Esophagus squamous epithelium (tissue), 5 donors: ENCODE data around the gene RERE. TPM values are rescaled to one million over a fixed set of nuclear protein-coding genes. Genes with fewer than 3 reads are reported as not detected.

ENCODE experiments used
- DNase-seq: peaks from one replicate; lab custom pipeline; 2025; lab: John Stamatoyannopoulos, UW
- H3K27ac ChIP-seq, 4 donors: fragments of 200-600 bp; sonication (generic); one replicate each; pipeline ENCODE4 v1.5.1; 2016 to 2019; ENCODE audit warnings: mild to moderate bottlenecking in 1 of 4
- H3K27me3 ChIP-seq, 4 donors: fragments of 200-600 bp; sonication (generic); 1 replicate in 3 of 4; 2 replicates in 1 of 4; pipeline versions ENCODE4 v1.5.1 to v1.6.0; 2017 to 2021; ENCODE audit warnings: antibody characterized with exemption in 1 of 4
- H3K36me3 ChIP-seq, 3 donors: fragments of 200-600 bp; sonication (generic); one replicate each; pipeline ENCODE4 v1.5.1; 2016 to 2019
- H3K4me1 ChIP-seq, 3 donors: fragments of 200-600 bp; sonication (generic); one replicate each; pipeline ENCODE4 v1.5.1; 2017 to 2019
- H3K4me3 ChIP-seq, 4 donors: fragments of 200-600 bp; sonication (generic); 1 replicate in 3 of 4; 2 replicates in 1 of 4; pipeline ENCODE4 v1.5.1; 2016 to 2019; ENCODE audit warnings: mild to moderate bottlenecking in 2 of 4, moderate library complexity in 1 of 4
- H3K9me3 ChIP-seq, 3 donors: fragments of 200-600 bp; sonication (generic); one replicate each; pipeline ENCODE4 v1.5.1; 2016 to 2019
- POLR2A ChIP-seq, 4 donors: fragments of 450-650 bp; IDR thresholded peaks; one replicate each; pipeline ENCODE4 v1.6.1; 2017; ENCODE audit warnings: antibody characterized with exemption in 4 of 4, mild to moderate bottlenecking in 4 of 4, moderate library complexity in 3 of 4
- WGBS, 2 donors: methylation state at CpG; one replicate each; pipeline ENCODE4 v1.1.5; 2018; 5-methylcytosine and 5-hydroxymethylcytosine counted together
- intact Hi-C: fragments of 100-400 bp; cut with DNase I; formaldehyde crosslinking; loops from one replicate; pipeline ENCODE4 v1.15.0; 2022
- total RNA-seq, 4 donors: library from RNA; depleted of rRNA; stranded (reverse); fragments of >200 nt; gene quantifications; one replicate each; pipeline ENCODE4 v1.1.0, GENCODE V29; 2016
- TF ChIP-seq, protein P1 (sequence below), 6 experiments: fragments of 450-650 bp in 4 of 6; fragments of 200-600 bp in 2 of 6; sonication (generic) in 2 of 6; IDR thresholded peaks; one replicate each; pipeline ENCODE4 v1.5.1; 2016 to 2019; ENCODE audit warnings: antibody characterized with exemption in 6 of 6, mild to moderate bottlenecking in 4 of 6, moderate library complexity in 4 of 6
- donor health status: DM: yes; HTN: yes; CAD: no.

The RERE gene
- total RNA-seq, 4 donors from 2014 or later = 27.5 to 56.6 (median 32.1) TPM

DNA sequence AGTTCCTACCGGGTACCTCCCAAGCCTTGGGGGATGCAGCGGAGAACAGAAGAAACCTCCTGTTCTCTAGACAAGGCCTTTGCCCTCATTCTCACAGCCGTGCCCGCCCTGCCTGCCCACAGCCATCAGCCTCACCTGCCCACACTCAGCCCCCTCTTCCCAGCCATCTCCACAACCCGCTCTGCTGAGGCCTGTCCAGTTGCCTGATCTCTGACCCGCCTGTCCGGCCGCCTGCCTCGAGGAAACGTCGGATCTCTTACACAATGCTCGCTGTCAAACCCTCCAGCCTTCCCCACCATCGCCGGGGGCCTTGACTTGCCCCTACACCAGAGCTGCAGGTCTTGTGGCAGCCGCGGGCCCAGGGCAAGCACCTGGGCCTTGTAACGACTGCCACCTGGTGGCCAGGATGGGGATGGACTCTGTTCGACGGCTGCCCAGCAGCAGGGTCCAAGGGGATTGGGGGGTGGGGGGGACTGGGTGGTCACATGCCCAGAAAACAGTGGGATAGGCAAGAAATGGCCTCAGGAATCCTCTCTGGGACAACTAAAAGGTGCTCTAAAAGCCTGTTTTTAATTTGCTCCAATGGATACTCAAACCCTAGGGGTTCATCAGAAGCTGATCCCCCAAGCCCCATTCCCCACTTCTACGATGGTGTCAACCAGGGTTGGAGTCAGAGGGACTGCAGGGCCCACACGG is 468.5 kb downstream of the RERE start:
- intact Hi-C loops = no loop called here
- TF ChIP-seq POLR2A (IDR thresholded peaks at IDR 0.05) = no peak
- TF ChIP-seq, protein P1, sequence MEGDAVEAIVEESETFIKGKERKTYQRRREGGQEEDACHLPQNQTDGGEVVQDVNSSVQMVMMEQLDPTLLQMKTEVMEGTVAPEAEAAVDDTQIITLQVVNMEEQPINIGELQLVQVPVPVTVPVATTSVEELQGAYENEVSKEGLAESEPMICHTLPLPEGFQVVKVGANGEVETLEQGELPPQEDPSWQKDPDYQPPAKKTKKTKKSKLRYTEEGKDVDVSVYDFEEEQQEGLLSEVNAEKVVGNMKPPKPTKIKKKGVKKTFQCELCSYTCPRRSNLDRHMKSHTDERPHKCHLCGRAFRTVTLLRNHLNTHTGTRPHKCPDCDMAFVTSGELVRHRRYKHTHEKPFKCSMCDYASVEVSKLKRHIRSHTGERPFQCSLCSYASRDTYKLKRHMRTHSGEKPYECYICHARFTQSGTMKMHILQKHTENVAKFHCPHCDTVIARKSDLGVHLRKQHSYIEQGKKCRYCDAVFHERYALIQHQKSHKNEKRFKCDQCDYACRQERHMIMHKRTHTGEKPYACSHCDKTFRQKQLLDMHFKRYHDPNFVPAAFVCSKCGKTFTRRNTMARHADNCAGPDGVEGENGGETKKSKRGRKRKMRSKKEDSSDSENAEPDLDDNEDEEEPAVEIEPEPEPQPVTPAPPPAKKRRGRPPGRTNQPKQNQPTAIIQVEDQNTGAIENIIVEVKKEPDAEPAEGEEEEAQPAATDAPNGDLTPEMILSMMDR (IDR thresholded peaks at IDR 0.05) = peak; percentile 73 to 92 (median 85)
- Histone ChIP-seq H3K27me3 (peaks cover 0 to 6% (median 0%) of the 10 kb centered on the region in 4 donors), H3K9me3 (no peaks in the 10 kb centered on the region), H3K36me3 (peaks cover 0 to 20% (median 0%) of the 10 kb centered on the region in 3 donors), H3K4me1 (peaks cover 11 to 60% (median 17%) of the 10 kb centered on the region in 3 donors), H3K4me3 (no peak overlapping the region), H3K27ac (no peak overlapping the region)
- DNase-seq = no peak
- WGBS, 2 donors = 17 to 31% methylated on average over 14 to 16 of the region's 21 CpGs

DNA sequence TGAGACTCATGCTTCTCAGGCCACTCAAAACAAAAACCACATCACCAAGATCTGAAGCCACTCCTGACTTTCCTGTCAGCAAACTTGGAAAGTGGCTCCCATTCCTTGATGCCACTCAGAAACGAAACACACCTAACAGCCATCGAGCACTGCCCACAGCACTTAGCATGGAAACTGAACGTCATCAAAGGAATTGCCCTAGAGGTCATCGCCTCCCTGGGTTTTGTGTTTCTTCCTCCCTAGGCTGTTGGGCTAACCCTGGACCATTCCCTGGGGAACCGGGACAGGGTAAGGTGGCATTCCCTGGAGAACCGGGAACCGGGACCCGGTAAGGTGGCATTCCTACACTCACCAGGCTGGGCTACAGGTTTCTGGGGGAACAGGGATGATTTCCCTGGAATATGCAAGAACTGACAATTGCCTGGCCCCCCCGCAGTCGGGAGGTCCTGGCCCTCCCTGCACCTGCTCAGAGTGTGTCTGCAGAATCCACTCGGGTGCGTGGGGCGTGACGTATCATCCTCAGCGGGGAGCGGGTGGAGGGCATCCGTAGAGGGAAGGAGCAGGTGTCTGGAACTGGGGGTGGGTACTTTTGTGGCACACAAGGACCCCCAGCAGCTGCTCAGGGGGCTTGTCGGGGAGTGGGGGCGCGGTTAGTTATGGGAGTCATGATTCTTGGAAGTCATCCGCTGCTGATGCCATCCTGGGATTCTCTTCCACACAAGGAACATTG is 469.2 kb downstream of the RERE start:
- Histone ChIP-seq H3K4me3 (no peak overlapping the region), H3K27ac (no peak overlapping the region), H3K36me3 (peaks cover 0 to 13% (median 0%) of the 10 kb centered on the region in 3 donors), H3K4me1 (peaks cover 15 to 60% (median 21%) of the 10 kb centered on the region in 3 donors), H3K27me3 (peaks cover 0 to 6% (median 0%) of the 10 kb centered on the region in 4 donors), H3K9me3 (no peaks in the 10 kb centered on the region)
- intact Hi-C loops = no loop called here
- 60 to 71% methylated on average over 2 to 14 of the region's 21 CpGs for WGBS, 2 donors
- DNase-seq = no peak
- TF ChIP-seq, protein P1 (IDR thresholded peaks at IDR 0.05) = no peak
- TF ChIP-seq POLR2A (IDR thresholded peaks at IDR 0.05) = no peak

DNA sequence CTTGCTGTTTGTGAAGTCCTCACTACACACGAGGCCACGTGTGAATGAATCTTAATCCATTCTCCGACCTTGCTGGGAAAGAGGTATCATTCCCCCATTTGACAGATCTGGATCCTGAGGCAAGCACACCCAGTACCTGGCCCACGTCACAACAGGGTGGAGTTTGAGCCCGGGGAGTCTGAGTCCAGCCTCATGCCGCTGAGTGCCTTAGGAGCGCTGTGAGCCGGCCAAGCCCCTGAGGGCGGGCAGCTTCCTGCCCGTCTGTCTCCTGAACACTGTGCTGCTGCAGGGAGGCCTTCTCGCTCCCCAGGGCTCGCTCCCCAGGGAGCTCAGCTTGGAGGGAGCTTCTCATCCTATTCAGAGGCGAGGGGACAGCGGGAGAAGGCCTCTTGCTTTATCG is 469.8 kb downstream of the RERE start:
- H3K4me3 ChIP-seq = no peak overlapping the region
- H3K27me3 ChIP-seq = peaks cover 0 to 6% (median 0%) of the 10 kb centered on the region in 4 donors
- no peak for TF ChIP-seq POLR2A (IDR thresholded peaks at IDR 0.05)
- TF ChIP-seq, protein P1 (IDR thresholded peaks at IDR 0.05) = no peak
- intact Hi-C loops = no loop called here
- no peak overlapping the region for H3K27ac ChIP-seq
- H3K4me1 ChIP-seq = peaks cover 19 to 60% (median 21%) of the 10 kb centered on the region in 3 donors
- no peak for DNase-seq
- H3K36me3 ChIP-seq = peaks cover 0 to 8% (median 0%) of the 10 kb centered on the region in 3 donors
- WGBS, 2 donors = 17 to 76% methylated on average over 4 to 5 of the region's 15 CpGs
- H3K9me3 ChIP-seq = no peaks in the 10 kb centered on the region

DNA sequence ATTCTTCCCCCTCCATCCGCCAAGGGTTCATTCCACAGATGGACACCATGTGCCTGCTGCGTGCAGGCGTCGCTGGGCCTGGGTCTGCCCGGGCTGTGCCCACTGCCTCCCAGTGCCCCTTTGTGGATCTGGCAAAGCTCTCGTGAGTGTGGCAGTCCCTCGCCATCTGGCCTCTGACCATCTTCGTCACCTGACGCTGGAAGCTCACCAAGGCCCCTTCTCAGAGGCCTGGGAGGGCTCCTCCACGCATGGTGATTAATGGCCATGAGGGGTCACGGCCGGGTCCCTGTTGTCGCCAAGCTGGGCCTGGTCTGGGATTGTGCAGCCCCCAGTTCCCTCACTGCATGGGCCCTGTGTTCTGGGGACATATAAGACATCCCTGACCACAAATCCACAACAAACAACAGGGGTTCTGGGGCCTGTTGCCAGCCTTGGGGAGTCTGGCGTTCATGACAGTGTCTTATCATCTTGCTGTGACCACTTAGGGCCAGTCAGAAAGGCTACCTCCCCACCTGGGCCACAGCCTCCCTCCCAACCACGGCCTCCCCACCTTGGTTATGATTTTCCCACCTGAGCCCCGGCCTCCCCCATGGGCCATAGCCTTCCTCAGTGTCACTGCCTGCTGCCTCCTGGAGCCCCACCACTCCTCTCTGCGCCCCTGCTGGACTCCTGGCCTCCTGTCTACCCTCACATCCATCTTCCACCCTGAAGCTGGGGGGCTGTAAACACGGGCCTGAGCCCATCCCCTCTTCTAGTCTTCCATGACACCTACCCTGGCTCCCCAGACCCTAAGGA is 471.6 kb downstream of the RERE start:
- Histone ChIP-seq H3K27me3 (peaks cover 0 to 6% (median 0%) of the 10 kb centered on the region in 4 donors), H3K36me3 (no peaks in the 10 kb centered on the region), H3K4me1 (peaks cover 11 to 46% (median 14%) of the 10 kb centered on the region in 3 donors), H3K9me3 (no peaks in the 10 kb centered on the region), H3K4me3 (no peak overlapping the region), H3K27ac (no peak overlapping the region)
- TF ChIP-seq, protein P1 (IDR thresholded peaks at IDR 0.05) = no peak
- no peak for TF ChIP-seq POLR2A (IDR thresholded peaks at IDR 0.05)
- 81 to 88% methylated on average over 9 of the region's 18 CpGs for WGBS, 2 donors
- intact Hi-C loops = no loop called here
- DNase-seq = no peak
